ENCODE data around the gene DNTTIP2. TPM values are rescaled to one million over a fixed set of nuclear protein-coding genes. Genes with fewer than 3 reads are reported as not detected.
"Not testable (repeated sequence)": the region's sequence is repeated elsewhere in the genome, so short reads cannot be mapped to it uniquely, and the experiment has no call there.

Gene DNTTIP2
- total and polyA plus RNA-seq, 9 of the 15 experiments (the other 6 are each of a cell fraction or from before 2014, with no cell fraction given) = 50.4 to 138 (median 97.0) TPM

DNA sequence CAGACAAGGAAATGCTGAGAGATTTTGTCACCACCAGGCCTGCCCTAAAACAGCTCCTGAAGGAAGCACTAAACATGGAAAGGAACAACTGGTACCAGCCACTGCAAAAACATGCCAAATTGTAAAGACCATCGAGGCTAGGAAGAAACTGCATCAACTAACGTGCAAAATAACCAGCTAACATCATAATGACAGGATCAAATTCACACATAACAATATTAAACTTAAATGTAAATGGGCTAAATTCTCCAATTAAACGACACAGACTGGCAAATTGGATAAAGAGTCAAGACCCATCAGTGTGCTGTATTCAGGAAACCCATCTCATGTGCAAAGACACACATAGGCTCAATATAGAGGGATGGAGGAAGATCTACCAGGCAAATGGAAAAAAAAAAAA is 21.4 kb downstream of the DNTTIP2 start:
- whole genome bisulfite sequencing (ENCODE audit: insufficient coverage, low coverage, missing lambda C conversion rate) = 9% methylated on average over 2 of the region's 3 CpGs
- H3K36me3 ChIP-seq (ENCODE audit: control insufficient read depth, insufficient read depth, low read length); H4K20me1 ChIP-seq (replicated peaks; ENCODE audit: control insufficient read depth, insufficient read depth, low read length); BruUV-seq (replicated peaks); H3K4me3 ChIP-seq; H3K9ac ChIP-seq (ENCODE audit: insufficient read depth in 1 of 2, low read depth in 2 of 2, low read length in 2 of 2); POLR2A ChIA-PET; ATAC-seq; H2AFZ ChIP-seq (ENCODE audit: low read depth, low read length); H3K79me2 ChIP-seq (ENCODE audit: control insufficient read depth, insufficient read depth, low read length); H3K4me2 ChIP-seq (ENCODE audit: insufficient read depth, low read length); H3K9me1 ChIP-seq (ENCODE audit: control insufficient read depth, insufficient read depth, low read length); H3K27ac ChIP-seq (ENCODE audit: extremely low read depth, low read depth, low read length); H3K4me1 ChIP-seq (replicated peaks in 1 of 2; ENCODE audit: control insufficient read depth in 2 of 2, insufficient read depth in 2 of 2, low read length in 2 of 2); FAIRE-seq; CTCF ChIA-PET (ENCODE audit: low intra/inter-chr PET ratio); DNase-seq (ENCODE audit: extremely low read depth in 1 of 4, low spot score in 3 of 4); intact Hi-C loops (cut with micrococcal nuclease); H3K9me3 ChIP-seq (replicated peaks; ENCODE audit: control insufficient read depth, insufficient read depth, low read depth, low read length); H3K27me3 ChIP-seq (ENCODE audit: control insufficient read depth in 2 of 2, insufficient read depth in 2 of 2, low read length in 2 of 2): not testable (repeated sequence)
- in situ Hi-C loops (cut with MboI) = loop anchor here (25.0 kb wide), 1 partner anchor 995 kb away; no protein-coding TSS in a partner anchor
- TF ChIP-seq ZNF507 (tag; conservative IDR thresholded peaks at IDR 0.05) = peak; percentile 94
- TF ChIP-seq ZNF354B (CRISPR knock-in tag; IDR thresholded peaks at IDR 0.05) = 0 out of 2 replicates have a peak, but pooled peaks have one; percentile 17

DNA sequence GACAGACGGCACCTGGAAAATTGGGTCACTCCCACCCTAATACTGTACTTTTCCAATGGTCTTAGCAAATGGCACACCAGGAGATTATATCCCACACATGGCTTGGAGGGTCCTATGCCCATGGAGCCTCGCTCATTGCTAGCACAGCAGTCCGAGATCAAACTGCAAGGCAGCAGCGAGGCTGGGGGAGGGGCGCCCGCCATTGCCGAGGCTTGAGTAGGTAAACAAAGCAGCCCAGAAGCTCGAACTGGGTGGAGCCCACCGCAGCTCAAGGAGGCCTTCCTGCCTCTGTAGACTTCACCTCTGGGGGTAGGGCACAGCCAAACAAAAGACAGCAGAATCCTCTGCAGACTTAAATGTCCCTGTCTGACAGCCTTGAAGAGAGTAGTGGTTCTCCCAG is 23.0 kb downstream of the DNTTIP2 start:
- POLR2A ChIA-PET; H3K9ac ChIP-seq (ENCODE audit: insufficient read depth in 1 of 2, low read depth in 2 of 2, low read length in 2 of 2); ATAC-seq; H3K9me3 ChIP-seq (replicated peaks; ENCODE audit: control insufficient read depth, insufficient read depth, low read depth, low read length); H3K4me1 ChIP-seq (replicated peaks in 1 of 2; ENCODE audit: control insufficient read depth in 2 of 2, insufficient read depth in 2 of 2, low read length in 2 of 2); H3K79me2 ChIP-seq (ENCODE audit: control insufficient read depth, insufficient read depth, low read length); intact Hi-C loops (cut with micrococcal nuclease); H3K4me3 ChIP-seq; H2AFZ ChIP-seq (ENCODE audit: low read depth, low read length); H3K36me3 ChIP-seq (ENCODE audit: control insufficient read depth, insufficient read depth, low read length); H3K27ac ChIP-seq (ENCODE audit: extremely low read depth, low read depth, low read length); H3K9me1 ChIP-seq (ENCODE audit: control insufficient read depth, insufficient read depth, low read length); DNase-seq (ENCODE audit: extremely low read depth in 1 of 4, low spot score in 3 of 4); BruUV-seq (replicated peaks); CTCF ChIA-PET (ENCODE audit: low intra/inter-chr PET ratio); FAIRE-seq; H3K4me2 ChIP-seq (ENCODE audit: insufficient read depth, low read length); H4K20me1 ChIP-seq (replicated peaks; ENCODE audit: control insufficient read depth, insufficient read depth, low read length); H3K27me3 ChIP-seq (ENCODE audit: control insufficient read depth in 2 of 2, insufficient read depth in 2 of 2, low read length in 2 of 2): not testable (repeated sequence)
- WGBS (ENCODE audit: insufficient coverage, low coverage, missing lambda C conversion rate) = 0% methylated on average over 3 of the region's 9 CpGs
- in situ Hi-C loops (cut with MboI) = loop anchor here (25.0 kb wide), 1 partner anchor 994 kb away; no protein-coding TSS in a partner anchor

Data from K562 (cell line).